Endothelial cell of umbilical vein (primary cell): ENCODE data around the gene COL18A1.

Experiments
- CTCF ChIP-seq, 2 donors: IDR thresholded peaks; 1 replicate in 1 of 2; 2 replicates in 1 of 2; pipeline ENCODE4 v1.5.1; 2011; ENCODE audit warnings: low read length in 2 of 2, mild to moderate bottlenecking in 2 of 2, moderate library complexity in 2 of 2, control low read depth in 1 of 2, inconsistent platforms in 1 of 2, low read depth in 1 of 2; ENCODE audit not compliant: insufficient read depth in 1 of 2; ENCODE audit errors: extremely low read depth in 1 of 2
- POLR2A ChIP-seq: IDR thresholded peaks from 2 replicates; pipeline ENCODE4 v1.6.1; 2012; ENCODE audit warnings: low read depth, mild to moderate bottlenecking, control low read depth, low read length

GRCh38 chr21:45481977-45482898, 77.3 kb downstream of the COL18A1 start:
- TF ChIP-seq CTCF (IDR thresholded peaks at IDR 0.05; ENCODE audit: extremely low read depth in 1 of 2, insufficient read depth in 1 of 2, low read depth in 1 of 2, low read length in 2 of 2): no peak
- TF ChIP-seq POLR2A: no peak
